GM20431 (cell line): ENCODE measurements around the gene PDK1.
"Not testable (repeated sequence)": the region's sequence is repeated elsewhere in the genome, so short reads cannot be mapped to it uniquely, and the experiment has no call there.

Experiments used
- in situ Hi-C: fragments of 300-500 bp; cut with MseI, MboI; formaldehyde crosslinking; loops from one replicate; pipeline ENCODE4 v1.15.0; 2020; ENCODE audit warnings: low sequenced_read_pairs; ENCODE audit not compliant: unreplicated experiment

The PDK1 gene

DNA sequence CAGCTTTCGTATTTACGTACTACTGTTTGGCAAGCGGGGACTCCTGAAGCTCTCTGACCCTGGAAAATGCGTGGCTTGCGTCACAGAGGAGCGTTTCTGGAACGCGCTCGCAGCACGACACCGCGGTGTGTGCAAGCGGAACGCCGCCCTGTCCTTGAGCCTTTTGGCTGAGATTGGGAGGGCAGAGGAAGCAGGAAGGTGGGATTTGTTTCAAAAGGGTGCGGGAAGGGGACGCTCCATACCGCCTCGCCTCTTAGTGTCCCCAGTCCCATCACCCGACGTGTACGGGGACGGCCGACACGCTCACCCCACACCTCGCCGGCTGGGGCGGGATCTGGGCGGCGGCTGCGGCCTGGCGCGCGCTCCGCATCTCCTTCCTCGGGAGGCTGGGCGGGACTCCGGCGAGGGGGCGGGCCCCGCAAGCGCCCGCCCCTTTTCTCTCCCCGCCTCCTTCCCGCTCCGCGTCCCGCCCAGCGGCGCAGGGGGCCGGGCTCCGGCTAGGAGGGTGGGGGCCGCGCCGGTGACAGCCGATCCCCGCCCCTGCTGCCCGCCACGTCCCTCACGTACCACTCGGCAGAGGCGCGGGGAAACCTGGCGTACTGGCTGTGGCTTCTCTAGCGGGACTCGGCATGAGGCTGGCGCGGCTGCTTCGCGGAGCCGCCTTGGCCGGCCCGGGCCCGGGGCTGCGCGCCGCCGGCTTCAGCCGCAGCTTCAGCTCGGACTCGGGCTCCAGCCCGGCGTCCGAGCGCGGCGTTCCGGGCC is at the start of gene PDK1:
Gene PDK1, plus strand, starts transcription at position 569 of the 762 bp plus-strand sequence. Its CDS starts 61 bp downstream, at position 630.
- in situ Hi-C loops, result no loop called here

- in situ Hi-C loops, result no loop called here
Measured at GRCh38 chr2:172507199-172507598, 48.7 kb upstream of the PDK1 start.

DNA sequence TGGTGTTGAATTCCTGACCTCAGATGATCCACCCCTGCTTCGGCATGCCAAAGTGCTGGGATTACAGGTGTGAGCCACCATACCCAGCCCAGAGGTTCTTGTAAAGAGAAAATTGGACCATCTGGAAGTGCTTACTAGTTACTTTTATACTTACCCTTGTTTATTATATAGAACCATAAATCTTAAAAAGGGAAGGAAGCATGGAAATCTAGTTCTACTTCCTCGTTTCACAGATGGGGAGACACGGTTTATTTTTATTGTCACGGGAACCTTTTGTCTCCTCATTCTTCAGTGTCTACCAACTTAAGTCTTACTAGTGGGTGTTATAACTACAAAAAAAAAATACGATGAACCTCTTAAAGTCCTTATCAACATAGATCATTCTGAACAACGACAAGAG is 45.8 kb upstream of the PDK1 start:
- in situ Hi-C loops, result no loop called here

GRCh38 chr2:172510548-172510947 is 45.3 kb upstream of the PDK1 start:
- in situ Hi-C loops, result no loop called here

GRCh38 chr2:172512810-172513523 is 42.9 kb upstream of the PDK1 start:
- in situ Hi-C loops, result no loop called here

DNA sequence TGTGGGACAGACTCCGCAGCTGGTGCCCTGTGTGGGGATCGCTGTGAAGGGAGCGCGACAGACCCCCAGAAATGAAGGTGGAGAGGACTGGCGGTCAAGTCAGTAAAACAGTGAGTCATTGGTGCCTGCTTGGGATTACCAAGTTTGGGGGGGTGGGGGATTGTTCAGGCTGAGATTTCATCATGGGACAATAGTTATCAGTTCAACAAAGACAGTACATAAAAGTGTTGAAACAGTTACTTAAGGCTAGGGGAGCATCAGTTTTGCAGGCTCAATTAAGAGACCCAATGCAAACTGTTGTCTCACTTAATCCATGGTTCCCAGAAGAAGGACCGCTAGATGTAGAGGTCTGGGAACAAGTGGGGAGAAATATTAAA is 42.4 kb upstream of the PDK1 start:
- in situ Hi-C loops, result no loop called here

DNA sequence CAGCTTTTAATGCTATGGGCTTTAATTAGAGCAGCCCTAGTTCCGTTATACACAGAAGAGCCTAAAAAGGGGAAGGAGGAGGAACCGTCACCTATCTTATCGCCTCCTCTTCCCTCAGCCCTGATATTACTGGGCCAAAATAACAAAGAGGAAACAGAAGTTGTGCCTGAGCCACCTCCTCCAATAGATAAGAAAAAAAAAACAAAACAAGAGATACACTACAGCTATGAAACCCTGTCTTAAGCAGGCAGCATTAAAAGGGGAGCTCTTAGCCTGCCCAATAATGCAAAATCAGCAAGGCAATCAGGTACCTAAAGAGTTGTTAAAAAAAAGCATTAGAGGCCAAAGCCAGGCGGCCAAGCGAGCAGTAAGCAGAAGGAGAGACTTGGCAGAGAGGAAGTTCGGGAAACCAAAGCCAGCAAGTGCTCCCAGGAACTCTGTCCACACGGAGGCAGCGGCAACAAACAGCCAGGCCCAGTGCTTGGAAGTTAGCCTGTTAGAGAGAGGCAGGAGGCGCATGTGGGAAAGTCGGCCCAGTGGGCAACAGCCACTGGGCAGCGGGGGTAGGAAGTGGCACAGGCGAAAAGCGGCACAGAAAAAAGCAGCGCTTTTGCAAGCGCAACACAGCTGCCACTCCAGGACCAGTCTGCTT is 41.8 kb upstream of the PDK1 start:
- in situ Hi-C loops, result no loop called here

DNA sequence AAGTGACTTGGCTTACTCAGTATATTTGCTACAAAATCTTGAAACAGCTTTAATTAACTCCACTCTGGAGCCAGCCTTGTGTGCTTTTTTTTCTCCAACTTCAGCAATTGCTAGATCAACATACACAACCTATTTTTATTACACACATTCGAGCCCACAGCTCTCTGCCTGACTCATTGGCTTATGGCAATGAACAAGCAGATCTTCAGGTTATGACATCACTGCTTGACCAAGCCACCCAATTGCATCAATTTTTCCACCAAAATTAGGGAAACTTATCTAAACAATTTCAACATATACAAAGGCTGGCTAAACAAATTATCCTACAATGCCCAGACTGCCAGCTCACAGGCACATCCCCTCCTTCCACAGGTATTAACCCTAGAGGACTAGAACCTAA is 39.6 kb upstream of the PDK1 start:
- in situ Hi-C loops, result no loop called here

DNA sequence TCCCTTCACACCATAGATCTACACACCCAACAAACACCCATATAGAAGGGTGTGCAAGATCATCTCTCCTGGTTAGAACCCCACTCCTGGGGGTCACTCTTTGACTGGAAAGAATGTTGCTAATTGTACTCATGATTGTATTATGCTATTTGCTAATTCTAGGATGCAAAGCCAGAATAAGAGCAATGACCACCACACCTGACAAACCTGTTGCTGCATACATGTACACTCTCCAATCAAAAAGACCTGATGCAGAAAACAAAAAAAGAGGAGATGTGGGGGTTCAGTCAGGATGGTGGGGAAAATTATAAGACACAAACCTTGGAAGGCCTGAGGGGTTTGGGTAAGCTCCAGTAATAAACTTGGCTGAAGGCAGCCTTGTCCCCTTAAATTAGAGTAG is 36.9 kb upstream of the PDK1 start:
- in situ Hi-C loops, result no loop called here

DNA sequence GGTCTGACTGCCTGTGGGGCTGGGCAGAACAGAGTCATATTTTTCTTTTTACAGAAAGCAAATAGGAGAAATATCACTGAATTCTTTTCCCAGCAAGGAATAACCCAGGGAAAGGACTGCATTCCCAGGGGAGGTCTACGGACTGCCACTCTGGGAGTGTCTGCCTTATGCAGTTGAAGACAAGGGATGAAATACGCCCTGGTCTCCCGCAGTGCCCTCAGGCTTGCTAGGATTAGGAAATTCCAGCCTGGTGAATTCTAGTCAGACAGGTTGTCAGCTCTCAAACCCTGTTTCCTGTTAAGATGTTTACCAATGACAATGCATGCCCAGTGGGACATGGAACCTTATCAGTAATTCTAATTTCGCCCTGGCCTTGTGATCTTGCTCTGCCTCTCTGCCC is 30.3 kb upstream of the PDK1 start:
- in situ Hi-C loops, result no loop called here

DNA sequence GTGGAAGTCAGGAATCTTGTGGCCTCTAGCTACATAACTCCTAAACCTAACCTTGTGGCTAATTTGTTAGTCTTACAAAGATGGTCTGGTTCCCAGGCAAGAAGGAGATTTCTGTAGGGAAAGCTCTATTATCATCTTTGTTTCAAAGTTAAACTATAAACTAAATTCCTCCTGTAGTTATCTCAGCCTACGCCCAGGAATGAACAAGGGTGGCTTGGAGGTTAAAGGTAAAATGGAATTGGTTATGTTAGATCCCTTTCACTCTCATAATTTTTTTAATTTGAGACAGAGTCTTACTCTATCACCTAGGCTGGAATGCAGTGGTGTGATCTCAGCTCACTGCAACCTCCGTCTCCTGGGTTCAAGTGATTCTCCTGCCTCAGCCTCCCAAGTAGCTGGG is 24.6 kb upstream of the PDK1 start:
- in situ Hi-C loops, result no loop called here

- in situ Hi-C loops, result not testable (repeated sequence)
Measured at GRCh38 chr2:172532461-172532860, 23.4 kb upstream of the PDK1 start.

DNA sequence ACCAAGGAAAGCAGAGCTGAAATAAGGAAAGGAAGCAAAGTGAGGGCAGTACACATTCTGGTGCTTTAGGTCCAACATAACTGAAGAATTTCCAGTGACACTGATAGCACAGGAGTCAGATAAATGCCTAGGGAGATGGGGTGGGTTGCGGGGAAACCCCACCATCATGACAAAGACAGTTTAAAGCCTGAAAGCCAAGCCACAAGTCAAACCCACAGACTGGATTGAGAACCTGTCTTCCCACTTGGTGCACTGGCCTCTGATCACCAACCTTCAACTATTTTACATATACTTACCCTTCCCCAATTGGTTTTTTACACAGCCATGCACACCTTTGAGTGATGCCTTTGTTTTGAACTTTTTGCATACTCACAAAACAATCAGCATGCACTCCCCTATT is 22.2 kb upstream of the PDK1 start:
- in situ Hi-C loops, result no loop called here

GRCh38 chr2:172535119-172535518 is 20.8 kb upstream of the PDK1 start:
- in situ Hi-C loops, result no loop called here

- in situ Hi-C loops, result not testable (repeated sequence)
Measured at GRCh38 chr2:172537851-172538250, 18.0 kb upstream of the PDK1 start.

- in situ Hi-C loops, result no loop called here
Measured at GRCh38 chr2:172539767-172540166, 16.1 kb upstream of the PDK1 start.

DNA sequence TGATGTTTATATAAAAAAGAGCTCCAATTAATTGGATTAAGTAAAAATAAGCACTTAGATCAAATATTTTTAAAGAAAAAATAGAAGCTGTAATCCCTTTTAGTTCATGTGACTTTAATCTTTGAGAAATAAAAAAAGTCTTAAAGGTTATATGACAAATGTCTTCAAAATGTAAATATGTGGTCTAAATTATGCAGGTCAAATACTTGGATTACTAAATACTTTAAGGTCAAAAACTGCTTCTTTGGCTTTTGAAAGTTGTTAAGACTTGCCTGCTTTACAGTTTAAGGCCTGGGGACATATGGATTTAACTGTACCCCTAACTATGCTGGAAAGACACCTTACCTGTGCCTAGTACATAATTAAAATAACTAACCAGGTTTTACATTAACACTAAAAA is 15.5 kb upstream of the PDK1 start:
- in situ Hi-C loops, result no loop called here

GRCh38 chr2:172545408-172546075 is 10.3 kb upstream of the PDK1 start:
- in situ Hi-C loops, result no loop called here

DNA sequence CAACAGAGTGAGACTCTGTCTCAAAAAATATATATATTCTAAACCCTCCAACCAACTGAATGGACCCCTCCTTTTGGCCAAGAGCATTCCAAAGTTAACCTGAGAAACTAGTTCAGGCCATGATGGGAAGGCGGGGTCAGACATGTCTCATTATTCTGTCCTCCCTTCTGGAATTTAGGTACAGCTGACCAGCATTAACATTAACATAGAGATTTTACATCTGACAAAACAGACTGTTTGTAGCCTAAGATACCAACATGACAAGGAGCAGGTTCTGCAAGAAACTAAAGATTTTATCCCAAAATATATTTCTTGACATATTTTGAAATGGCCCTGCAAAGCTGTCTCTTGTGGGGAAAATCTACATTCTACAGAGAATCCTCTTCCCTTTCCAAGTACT is 6.8 kb upstream of the PDK1 start:
- in situ Hi-C loops, result no loop called here

- in situ Hi-C loops, result not testable (repeated sequence)
Measured at GRCh38 chr2:172549802-172550201, 6.1 kb upstream of the PDK1 start.

- in situ Hi-C loops, result no loop called here
Measured at GRCh38 chr2:172550419-172550818, 5.5 kb upstream of the PDK1 start.
